ENCODE data around the gene RGS3.

Gene RGS3

DNA sequence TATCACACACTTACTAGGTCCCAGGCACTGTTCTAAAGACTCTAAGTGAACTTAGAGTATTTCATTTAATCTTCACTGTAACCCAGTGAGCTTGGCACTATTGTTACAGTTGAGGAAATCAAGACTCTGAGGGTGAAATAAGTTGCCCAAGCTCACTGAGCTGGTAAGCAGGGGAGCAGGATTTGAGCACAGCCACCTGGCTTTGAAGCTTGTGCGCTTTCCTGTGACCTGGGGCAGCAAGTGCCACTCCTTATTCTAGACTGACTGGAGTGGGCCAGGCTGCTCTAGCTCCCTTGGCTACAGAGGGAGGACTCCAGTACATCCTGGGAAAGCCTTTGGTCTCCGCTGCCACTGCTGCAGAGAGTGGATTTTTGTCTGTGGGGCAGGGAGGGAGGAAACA, 50.0 kb downstream of the RGS3 start:
- Histone ChIP-seq H3K4me3 (ENCODE audit: low read length) (no peak overlapping the region), H3K9me3 (ENCODE audit: insufficient read depth, low read depth, low read length) (no peaks in the 10 kb centered on the region), H3K27me3 (ENCODE audit: insufficient read depth, low read length) (no peaks in the 10 kb centered on the region), H3K9ac (ENCODE audit: low read depth, low read length) (no peak overlapping the region), H3K36me3 (ENCODE audit: insufficient read depth, low read length) (no peaks in the 10 kb centered on the region), H3K4me1 (ENCODE audit: insufficient read depth, low read length) (no peaks in the 10 kb centered on the region; the same call in 1 of the 2 replicates), H3K27ac (ENCODE audit: low read depth, low read length) (no peak overlapping the region)
- WGBS = 90% methylated on average over 2 of the region's 2 CpGs

DNA sequence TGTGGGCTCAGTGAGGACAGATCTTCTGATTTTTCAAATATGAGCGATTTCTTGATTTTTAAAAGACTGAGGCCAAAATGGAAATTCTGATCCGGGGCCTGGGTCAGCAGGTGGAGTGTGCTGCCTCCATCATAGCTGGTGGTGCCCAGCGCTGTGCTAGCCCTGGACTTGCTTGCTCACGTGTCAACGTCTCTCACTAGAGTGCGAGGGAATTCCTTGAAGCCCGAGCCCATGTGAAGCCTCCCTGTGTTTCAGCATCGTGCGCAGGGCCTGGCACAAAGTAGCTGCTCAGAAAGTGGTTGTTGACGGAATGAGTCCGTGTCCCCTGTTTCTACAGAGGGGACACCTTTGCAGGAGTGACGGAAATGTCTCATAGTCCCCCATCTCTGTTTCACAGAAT, 50.5 kb downstream of the RGS3 start:
- H3K27me3 ChIP-seq (ENCODE audit: insufficient read depth, low read length) = no peaks in the 10 kb centered on the region
- H3K4me3 ChIP-seq (ENCODE audit: low read length) = no peak overlapping the region
- no peaks in the 10 kb centered on the region for H3K36me3 ChIP-seq (ENCODE audit: insufficient read depth, low read length)
- H3K4me1 ChIP-seq (ENCODE audit: insufficient read depth, low read length) = no peaks in the 10 kb centered on the region; the same call in 1 of the 2 replicates
- no peaks in the 10 kb centered on the region for H3K9me3 ChIP-seq (ENCODE audit: insufficient read depth, low read depth, low read length)
- WGBS = 93% methylated on average over 12 of the region's 12 CpGs
- H3K27ac ChIP-seq (ENCODE audit: low read depth, low read length) = no peak overlapping the region
- no peak overlapping the region for H3K9ac ChIP-seq (ENCODE audit: low read depth, low read length)

DNA sequence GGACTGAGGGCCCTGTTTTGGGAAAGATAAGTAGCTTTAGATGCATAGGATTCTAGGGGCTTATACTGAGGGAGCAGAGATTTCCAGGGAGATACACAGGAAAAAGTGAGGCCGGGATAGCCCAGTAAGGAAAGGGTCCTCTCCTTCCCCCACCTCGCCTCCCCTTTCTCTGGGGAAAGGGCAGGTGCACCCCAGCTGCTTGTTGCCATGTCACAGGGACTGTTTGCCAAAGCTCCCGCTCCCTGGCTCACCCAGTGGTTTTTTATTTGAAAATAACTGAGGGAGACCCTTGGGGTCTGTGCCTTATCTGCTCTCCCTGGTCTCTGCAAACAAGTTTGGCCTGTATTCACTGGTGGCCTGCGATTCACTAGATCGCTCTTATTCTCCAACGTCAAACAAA, 51.2 kb downstream of the RGS3 start:
- no peak overlapping the region for H3K9ac ChIP-seq (ENCODE audit: low read depth, low read length)
- H3K9me3 ChIP-seq (ENCODE audit: insufficient read depth, low read depth, low read length) = no peaks in the 10 kb centered on the region
- H3K4me1 ChIP-seq (ENCODE audit: insufficient read depth, low read length) = no peaks in the 10 kb centered on the region; the same call in 1 of the 2 replicates
- H3K27ac ChIP-seq (ENCODE audit: low read depth, low read length) = no peak overlapping the region
- H3K4me3 ChIP-seq (ENCODE audit: low read length) = no peak overlapping the region
- no peaks in the 10 kb centered on the region for H3K36me3 ChIP-seq (ENCODE audit: insufficient read depth, low read length)
- whole genome bisulfite sequencing = 96% methylated on average over 6 of the region's 6 CpGs
- no peaks in the 10 kb centered on the region for H3K27me3 ChIP-seq (ENCODE audit: insufficient read depth, low read length)

DNA sequence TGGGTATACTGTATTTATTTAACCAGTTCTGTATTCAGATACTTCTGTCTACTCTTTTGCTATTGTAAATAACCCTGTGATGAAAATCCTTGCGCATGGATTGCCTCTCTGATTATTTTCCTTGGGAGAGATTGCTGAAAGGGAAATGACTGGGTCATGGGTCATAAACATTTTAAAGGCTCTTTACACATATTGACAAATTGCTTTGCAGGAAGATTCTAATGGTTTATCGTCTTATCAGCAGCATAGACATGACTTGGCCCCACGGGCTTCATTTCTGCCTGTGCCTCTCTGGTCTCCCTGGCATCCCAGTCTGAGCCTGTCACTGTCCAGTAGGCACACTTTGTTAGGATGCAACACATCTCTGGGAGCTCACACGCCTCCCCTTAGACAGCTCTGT, 52.3 kb downstream of the RGS3 start:
- H3K9ac ChIP-seq (ENCODE audit: low read depth, low read length) = no peak overlapping the region
- H3K4me3 ChIP-seq (ENCODE audit: low read length) = no peak overlapping the region
- H3K36me3 ChIP-seq (ENCODE audit: insufficient read depth, low read length) = no peaks in the 10 kb centered on the region
- 96% methylated on average over 4 of the region's 4 CpGs for WGBS
- no peaks in the 10 kb centered on the region for H3K27me3 ChIP-seq (ENCODE audit: insufficient read depth, low read length)
- no peaks in the 10 kb centered on the region; the same call in 1 of the 2 replicates for H3K4me1 ChIP-seq (ENCODE audit: insufficient read depth, low read length)
- no peaks in the 10 kb centered on the region for H3K9me3 ChIP-seq (ENCODE audit: insufficient read depth, low read depth, low read length)
- H3K27ac ChIP-seq (ENCODE audit: low read depth, low read length) = no peak overlapping the region

- H3K27ac ChIP-seq (ENCODE audit: low read depth, low read length) = no peak overlapping the region
- H3K4me1 ChIP-seq (ENCODE audit: insufficient read depth, low read length) = no peaks in the 10 kb centered on the region; the same call in 1 of the 2 replicates
- no peak overlapping the region for H3K4me3 ChIP-seq (ENCODE audit: low read length)
- no peaks in the 10 kb centered on the region for H3K9me3 ChIP-seq (ENCODE audit: insufficient read depth, low read depth, low read length)
- WGBS = 87% methylated on average over 8 of the region's 8 CpGs
- H3K36me3 ChIP-seq (ENCODE audit: insufficient read depth, low read length) = no peaks in the 10 kb centered on the region
- H3K27me3 ChIP-seq (ENCODE audit: insufficient read depth, low read length) = no peaks in the 10 kb centered on the region
- no peak overlapping the region for H3K9ac ChIP-seq (ENCODE audit: low read depth, low read length)
Observed at GRCh38 chr9:113516840-113517577, 53.5 kb downstream of the RGS3 start.

DNA sequence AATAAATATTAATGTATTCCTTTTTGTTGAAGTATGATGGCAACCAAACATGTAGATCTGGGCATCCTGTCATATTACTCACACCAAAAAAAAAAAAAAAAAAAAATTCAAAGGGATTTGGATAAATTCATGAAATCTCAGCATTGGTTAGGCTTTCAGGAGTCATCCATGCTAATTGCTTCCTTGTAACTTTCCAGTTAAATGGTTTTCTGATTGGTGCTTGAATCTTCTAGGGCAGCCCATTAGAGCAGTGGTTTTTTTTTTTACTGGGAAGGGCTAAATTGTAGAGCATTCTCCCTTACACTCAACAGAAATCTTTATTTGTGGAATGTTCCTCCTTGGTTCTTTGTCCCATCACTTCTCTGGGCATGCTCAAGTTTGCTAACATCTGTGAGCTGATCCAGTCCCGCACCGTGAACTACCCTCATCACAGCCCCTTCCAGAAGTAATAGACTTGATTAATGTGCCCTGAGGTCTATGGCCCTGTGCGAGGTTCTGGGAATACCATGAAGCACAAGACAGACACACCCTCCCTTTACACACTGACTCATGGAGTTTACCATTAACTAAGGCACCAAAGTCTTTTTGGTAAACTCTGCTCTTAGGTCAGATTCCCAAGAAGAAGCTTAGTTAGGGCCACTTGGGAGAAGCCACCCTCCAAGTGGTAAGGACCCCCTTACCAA, 56.0 kb downstream of the RGS3 start:
- H3K9ac ChIP-seq (ENCODE audit: low read depth, low read length) = no peak overlapping the region
- no peaks in the 10 kb centered on the region for H3K27me3 ChIP-seq (ENCODE audit: insufficient read depth, low read length)
- H3K27ac ChIP-seq (ENCODE audit: low read depth, low read length) = no peak overlapping the region
- H3K4me1 ChIP-seq (ENCODE audit: insufficient read depth, low read length) = no peaks in the 10 kb centered on the region
- H3K9me3 ChIP-seq (ENCODE audit: insufficient read depth, low read depth, low read length) = no peaks in the 10 kb centered on the region
- no peak overlapping the region for H3K4me3 ChIP-seq (ENCODE audit: low read length)
- H3K36me3 ChIP-seq (ENCODE audit: insufficient read depth, low read length) = no peaks in the 10 kb centered on the region
- WGBS = 95% methylated on average over 3 of the region's 3 CpGs

DNA sequence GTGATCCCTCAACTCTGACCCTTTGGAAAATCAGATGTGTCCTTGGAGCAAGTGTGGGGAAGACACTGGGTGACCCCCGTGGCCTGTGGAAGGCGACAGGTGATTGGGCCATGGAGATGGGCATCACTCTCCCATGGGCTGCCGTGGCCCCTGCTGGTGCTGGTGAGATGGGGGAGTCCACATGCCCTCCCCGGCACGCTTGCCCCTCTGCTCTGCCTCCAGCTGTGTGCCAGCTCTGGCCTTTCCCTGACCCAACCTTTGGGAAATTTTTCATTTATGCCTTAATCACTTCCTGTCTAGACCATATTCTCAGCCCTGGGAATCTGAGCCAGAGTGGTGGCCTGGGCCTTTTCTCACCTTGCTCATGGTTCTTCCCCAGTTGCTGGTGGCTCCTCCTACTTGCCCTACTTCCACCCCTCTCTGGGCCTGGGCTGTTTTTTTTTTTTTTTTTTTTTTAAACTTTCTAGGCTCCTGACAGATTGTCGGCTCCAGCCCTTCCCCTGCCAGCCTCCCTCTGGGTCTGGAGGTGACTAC, 56.6 kb downstream of the RGS3 start:
- Histone ChIP-seq H3K4me3 (ENCODE audit: low read length) (no peak overlapping the region), H3K27me3 (ENCODE audit: insufficient read depth, low read length) (no peaks in the 10 kb centered on the region), H3K27ac (ENCODE audit: low read depth, low read length) (no peak overlapping the region), H3K36me3 (ENCODE audit: insufficient read depth, low read length) (no peaks in the 10 kb centered on the region), H3K9me3 (ENCODE audit: insufficient read depth, low read depth, low read length) (no peaks in the 10 kb centered on the region), H3K9ac (ENCODE audit: low read depth, low read length) (no peak overlapping the region), H3K4me1 (ENCODE audit: insufficient read depth, low read length) (no peaks in the 10 kb centered on the region)
- 90% methylated on average over 6 of the region's 6 CpGs for WGBS

- Histone ChIP-seq H3K9me3 (ENCODE audit: insufficient read depth, low read depth, low read length) (no peaks in the 10 kb centered on the region), H3K27me3 (ENCODE audit: insufficient read depth, low read length) (no peaks in the 10 kb centered on the region), H3K36me3 (ENCODE audit: insufficient read depth, low read length) (no peaks in the 10 kb centered on the region), H3K4me3 (ENCODE audit: low read length) (no peak overlapping the region), H3K4me1 (ENCODE audit: insufficient read depth, low read length) (no peaks in the 10 kb centered on the region), H3K27ac (ENCODE audit: low read depth, low read length) (no peak overlapping the region), H3K9ac (ENCODE audit: low read depth, low read length) (no peak overlapping the region)
- 85% methylated on average over 2 of the region's 2 CpGs for WGBS
Observed at GRCh38 chr9:113521693-113522255, 58.2 kb downstream of the RGS3 start.

DNA sequence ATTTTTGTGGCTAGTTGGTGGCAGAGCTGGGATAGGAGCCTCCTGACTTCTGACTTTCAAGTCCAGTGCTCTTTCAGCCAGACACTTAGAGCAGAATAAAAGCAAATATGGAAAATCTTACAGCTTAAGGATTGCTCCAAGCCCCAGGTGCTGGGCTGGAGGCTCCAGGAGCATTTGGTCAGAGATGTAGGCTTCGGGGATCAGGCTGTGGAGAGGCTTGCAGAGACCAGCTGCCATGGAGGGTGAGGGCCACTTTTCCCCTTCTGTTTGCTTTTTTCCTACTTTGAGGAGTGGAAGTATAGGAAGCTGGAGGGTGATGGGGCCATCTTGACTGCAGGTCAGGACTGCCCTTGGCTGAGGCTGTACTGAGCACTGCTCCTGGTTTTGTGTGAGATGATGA, 58.9 kb downstream of the RGS3 start:
- H3K9me3 ChIP-seq (ENCODE audit: insufficient read depth, low read depth, low read length) = no peaks in the 10 kb centered on the region
- no peak overlapping the region for H3K27ac ChIP-seq (ENCODE audit: low read depth, low read length)
- 91% methylated on average over 1 of the region's 1 CpG for WGBS
- H3K36me3 ChIP-seq (ENCODE audit: insufficient read depth, low read length) = no peaks in the 10 kb centered on the region
- H3K27me3 ChIP-seq (ENCODE audit: insufficient read depth, low read length) = no peaks in the 10 kb centered on the region
- H3K4me3 ChIP-seq (ENCODE audit: low read length) = no peak overlapping the region
- no peak overlapping the region for H3K9ac ChIP-seq (ENCODE audit: low read depth, low read length)
- H3K4me1 ChIP-seq (ENCODE audit: insufficient read depth, low read length) = no peaks in the 10 kb centered on the region

- Histone ChIP-seq H3K27me3 (ENCODE audit: insufficient read depth, low read length) (no peaks in the 10 kb centered on the region), H3K4me1 (ENCODE audit: insufficient read depth, low read length) (no peaks in the 10 kb centered on the region), H3K36me3 (ENCODE audit: insufficient read depth, low read length) (no peaks in the 10 kb centered on the region), H3K4me3 (ENCODE audit: low read length) (no peak overlapping the region), H3K9me3 (ENCODE audit: insufficient read depth, low read depth, low read length) (no peaks in the 10 kb centered on the region), H3K27ac (ENCODE audit: low read depth, low read length) (no peak overlapping the region), H3K9ac (ENCODE audit: low read depth, low read length) (no peak overlapping the region)
- 92% methylated on average over 8 of the region's 8 CpGs for WGBS
Observed at GRCh38 chr9:113522858-113523257, 59.3 kb downstream of the RGS3 start.

GRCh38 chr9:113523421-113524141, 60.1 kb downstream of the RGS3 start:
- WGBS = 92% methylated on average over 19 of the region's 19 CpGs
- Histone ChIP-seq H3K9me3 (ENCODE audit: insufficient read depth, low read depth, low read length) (no peaks in the 10 kb centered on the region), H3K27ac (ENCODE audit: low read depth, low read length) (no peak overlapping the region), H3K36me3 (ENCODE audit: insufficient read depth, low read length) (no peaks in the 10 kb centered on the region), H3K4me3 (ENCODE audit: low read length) (no peak overlapping the region), H3K27me3 (ENCODE audit: insufficient read depth, low read length) (no peaks in the 10 kb centered on the region), H3K4me1 (ENCODE audit: insufficient read depth, low read length) (no peaks in the 10 kb centered on the region), H3K9ac (ENCODE audit: low read depth, low read length) (no peak overlapping the region)

All from HUES64 (cell line).